GM12878 (cell line): ENCODE measurements around the gene ABCD4. TPM values are rescaled to one million over a fixed set of nuclear protein-coding genes. Genes with fewer than 3 reads are reported as not detected.
"Not testable (repeated sequence)": the region's sequence is repeated elsewhere in the genome, so short reads cannot be mapped to it uniquely, and the experiment has no call there.

Experiments
- ATAC-seq: fragments of 200-7000 bp; cut with Tn5 transposase; 3 replicates; pipeline ENCODE4 v1.9.1; 2020; ENCODE audit warnings: mild to moderate bottlenecking, moderate library complexity
- BruUV-seq: library from RNA; stranded (reverse); fragments of 400-500 nt; replicated peaks from 2 replicates; lab custom pipeline; 2021; lab: Mats Ljungman, UMichigan
- CTCF ChIA-PET: fragments of 300-600 bp; sonication (Branson Sonifier 250); formaldehyde crosslinking; extraction: SDS; loops from one replicate; lab custom pipeline; 2021; ENCODE audit warnings: inconsistent platforms; lab: Yijun Ruan, JAX
- POLR2A ChIA-PET: fragments of 350-600 bp; formaldehyde crosslinking; extraction: SDS; loops from one replicate; lab custom pipeline; 2021; ENCODE audit warnings: inconsistent platforms; lab: Charles Lee
- RAD21 ChIA-PET: fragments of 300-600 bp; sonication (Branson Sonifier 250); formaldehyde crosslinking; loops from one replicate; lab custom pipeline; 2023; ENCODE audit warnings: antibody characterized with exemption; ENCODE audit not compliant: unreplicated experiment; lab: Charles Lee
- SMC1A ChIA-PET: fragments of 300-600 bp; sonication (Branson Sonifier 250); formaldehyde crosslinking; loops from one replicate; lab custom pipeline; 2023; ENCODE audit not compliant: unreplicated experiment, uncharacterized antibody; lab: Charles Lee
- DNase-seq: peaks from one replicate; pipeline ENCODE4 v3.0.0-alpha.2; 2011; ENCODE audit warnings: low read depth, low spot score
- FAIRE-seq: peaks from 3 replicates; lab custom pipeline; 2011; peaks lifted over from hg19 to GRCh38; lab: Jason Lieb, UNC
- H2AFZ ChIP-seq: 2 replicates; pipeline ENCODE4 v1.6.0; 2011; ENCODE audit warnings: low read depth, low read length, control low read depth; ENCODE audit not compliant: control insufficient read depth
- H3K27ac ChIP-seq: 2 replicates; pipeline ENCODE4 v1.5.1; 2011; ENCODE audit warnings: control low read depth; ENCODE audit not compliant: control insufficient read depth, insufficient read depth
- H3K27me3 ChIP-seq, 2 experiments: replicated peaks in 1 of 2; 2 replicates each; pipeline versions ENCODE4 v1.6.0 to v1.6.1; 2011; ENCODE audit warnings: low read length in 1 of 2; ENCODE audit not compliant: control insufficient read depth in 2 of 2, insufficient read depth in 2 of 2
- H3K36me3 ChIP-seq, 2 experiments: 2 replicates each; pipeline ENCODE4 v1.5.1; 2011; ENCODE audit warnings: low read length in 1 of 2; ENCODE audit not compliant: control insufficient read depth in 2 of 2, insufficient read depth in 2 of 2
- H3K4me1 ChIP-seq: 2 replicates; pipeline ENCODE4 v1.6.1; 2011; ENCODE audit warnings: mild to moderate bottlenecking, low read length, moderate library complexity, mixed read lengths; ENCODE audit not compliant: control insufficient read depth, insufficient read depth
- H3K4me2 ChIP-seq: 2 replicates; pipeline ENCODE4 v1.6.0; 2011; ENCODE audit warnings: control low read depth; ENCODE audit not compliant: control insufficient read depth, insufficient read depth
- H3K4me3 ChIP-seq: fragments of 200-600 bp; sonication (generic); 2 replicates; pipeline ENCODE4 v1.5.1; 2016
- H3K79me2 ChIP-seq: 2 replicates; pipeline ENCODE4 v1.6.0; 2011; ENCODE audit warnings: low read length; ENCODE audit not compliant: control insufficient read depth, insufficient read depth
- H3K9ac ChIP-seq: 2 replicates; pipeline ENCODE4 v1.8.0; 2011; ENCODE audit warnings: low read length, control low read depth, mixed read lengths; ENCODE audit not compliant: control insufficient read depth, insufficient read depth
- H3K9me3 ChIP-seq: replicated peaks from 3 replicates; pipeline ENCODE4 v1.5.1; 2011; ENCODE audit warnings: mild to moderate bottlenecking, low read length; ENCODE audit not compliant: control insufficient read depth, insufficient read depth
- H4K20me1 ChIP-seq: 2 replicates; pipeline ENCODE4 v1.6.0; 2011; ENCODE audit not compliant: control insufficient read depth, insufficient read depth
- ZBTB40 ChIP-seq: fragments of 450-650 bp; IDR thresholded peaks from 2 replicates; pipeline ENCODE4 v1.6.1; 2016; ENCODE audit warnings: mild to moderate bottlenecking, moderate library complexity, borderline replicate concordance
- WGBS: methylation state at CpG from one replicate; pipeline ENCODE4 v1.1.6; 2016; ENCODE audit warnings: low lambda C conversion rate; ENCODE audit not compliant: insufficient replicate concordance, insufficient coverage; ENCODE audit errors: missing lambda C conversion rate; 5-methylcytosine and 5-hydroxymethylcytosine counted together
- in situ Hi-C: fragments of 300-500 bp; cut with MboI; formaldehyde crosslinking; loops from 9 replicates; pipeline ENCODE4 v1.14.3; 2018; ENCODE audit warnings: mixed read lengths
- intact Hi-C: fragments of 100-400 bp; cut with micrococcal nuclease; formaldehyde crosslinking; loops from one replicate; pipeline ENCODE4 v1.14.2; 2022; ENCODE audit not compliant: unreplicated experiment
- polyA plus RNA-seq, 11 experiments: library from polyadenylated mRNA; depleted of rRNA in 4 of 11; unstranded in 6 of 11; stranded (reverse) in 5 of 11; fragments of >200 nt; fragmentation: Nextera tagmentation in 4 of 11; fragmentation: Illumina TruSeq in 1 of 11; extraction: Ambion mirVana in 4 of 11; extraction: Trizol in 1 of 11; gene quantifications; 1 replicate in 1 of 11; 2 replicates in 10 of 11; pipeline versions ENCODE4 v1.2.1 to v1.2.3, GENCODE V29; 2011 to 2016; ENCODE audit warnings: inconsistent platforms in 2 of 11, missing spikeins in 2 of 11, low read depth in 1 of 11
- total RNA-seq, 4 experiments: library from RNA; depleted of rRNA in 3 of 4; stranded (reverse); fragments of >200 nt in 3 of 4; fragmentation: Illumina TruSeq in 1 of 4; extraction: Trizol in 1 of 4; gene quantifications; 2 replicates each; pipeline versions ENCODE4 v1.2.1 to v1.2.3, GENCODE V29; 2013 to 2021

The ABCD4 gene
- total and polyA plus RNA-seq, 10 of the 15 experiments (the other 5 are each of a cell fraction or from before 2014, with no cell fraction given) = 5.7 to 29.5 (median 23.4) TPM

DNA sequence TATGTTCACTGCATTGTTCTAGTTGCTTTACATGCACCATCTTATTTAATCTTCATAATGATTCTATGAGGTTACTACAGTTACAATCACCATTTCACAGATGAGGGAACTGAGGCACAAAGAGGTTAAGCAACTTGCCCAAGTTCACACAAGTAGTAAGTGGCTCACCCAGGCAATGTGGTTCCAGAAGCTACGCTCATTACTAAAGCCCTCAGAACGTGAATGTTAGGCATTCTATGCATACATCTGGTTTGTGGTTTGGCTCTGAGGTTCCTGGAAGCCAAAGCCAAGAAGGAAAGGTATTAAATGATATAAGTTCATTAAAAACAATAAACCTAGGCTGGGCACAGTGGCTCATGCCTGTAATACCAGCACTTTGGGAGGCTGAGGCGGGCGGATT lies 31.2 kb upstream of the ABCD4 start (continued):
- TF ChIP-seq ZBTB40 = no peak

GRCh38 chr14:74329950-74330552 lies 27.3 kb upstream of the ABCD4 start:
- H3K9me3 ChIP-seq, H2AFZ ChIP-seq, H4K20me1 ChIP-seq, H3K27ac ChIP-seq, H3K4me1 ChIP-seq, DNase-seq, ATAC-seq, intact Hi-C loops, H3K4me2 ChIP-seq, POLR2A ChIA-PET, in situ Hi-C loops, BruUV-seq, CTCF ChIA-PET, H3K36me3 ChIP-seq, H3K79me2 ChIP-seq, SMC1A ChIA-PET, H3K9ac ChIP-seq, H3K27me3 ChIP-seq, H3K4me3 ChIP-seq, FAIRE-seq: not testable (repeated sequence)
- RAD21 ChIA-PET = interaction anchor here (0.6 kb wide), 1 partner anchor 436 kb away, joined by 3 read pairs; no protein-coding TSS in a partner anchor
- 49% methylated on average over 7 of the region's 9 CpGs for WGBS
